HG02798 (cell line): ENCODE results near the gene AMOTL1.
"Not testable (repeated sequence)": the region's sequence is repeated elsewhere in the genome, so short reads cannot be mapped to it uniquely, and the experiment has no call there.

Experiments used
- ATAC-seq: cut with Tn5 transposase; IDR thresholded peaks from one replicate; pipeline ENCODE4 v1.9.1; 2021; ENCODE audit warnings: mild to moderate bottlenecking; ENCODE audit not compliant: unreplicated experiment, poor library complexity

Gene AMOTL1

GRCh38 chr11:94812724-94813720, 44.9 kb downstream of the AMOTL1 start:
- not testable (repeated sequence) for ATAC-seq

- no peak for ATAC-seq
Observed at GRCh38 chr11:94814272-94814976, 46.3 kb downstream of the AMOTL1 start.

DNA sequence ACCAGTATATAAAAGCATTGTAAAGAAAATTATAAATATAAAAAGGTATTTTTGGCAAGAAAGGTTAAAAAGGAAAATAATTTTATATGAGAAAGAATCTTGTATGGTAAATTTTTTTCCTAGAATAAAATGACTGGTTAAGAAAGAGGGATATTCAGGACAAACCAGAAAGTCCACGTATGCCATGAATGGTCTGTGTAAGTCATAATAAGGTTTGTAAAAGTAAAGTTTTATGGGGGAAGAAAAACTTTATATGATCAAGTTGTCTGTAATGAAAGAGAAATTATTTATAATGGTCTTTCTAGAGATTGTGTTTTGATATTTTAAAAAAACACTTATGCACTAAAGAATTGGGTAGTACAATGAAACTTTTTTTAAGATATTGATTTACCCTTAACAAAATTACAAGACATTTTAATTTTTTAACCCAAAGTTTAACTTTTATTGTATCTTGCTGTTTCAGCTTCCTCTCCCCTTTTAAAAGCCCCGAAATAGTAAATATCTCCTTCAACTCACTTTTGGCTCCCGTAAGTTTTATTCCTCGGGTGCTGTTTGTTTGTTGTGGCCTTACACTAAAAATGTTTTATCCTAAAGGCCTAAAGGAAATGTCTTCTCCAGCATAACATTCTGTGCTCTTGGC, 47.7 kb downstream of the AMOTL1 start:
- ATAC-seq: no peak

DNA sequence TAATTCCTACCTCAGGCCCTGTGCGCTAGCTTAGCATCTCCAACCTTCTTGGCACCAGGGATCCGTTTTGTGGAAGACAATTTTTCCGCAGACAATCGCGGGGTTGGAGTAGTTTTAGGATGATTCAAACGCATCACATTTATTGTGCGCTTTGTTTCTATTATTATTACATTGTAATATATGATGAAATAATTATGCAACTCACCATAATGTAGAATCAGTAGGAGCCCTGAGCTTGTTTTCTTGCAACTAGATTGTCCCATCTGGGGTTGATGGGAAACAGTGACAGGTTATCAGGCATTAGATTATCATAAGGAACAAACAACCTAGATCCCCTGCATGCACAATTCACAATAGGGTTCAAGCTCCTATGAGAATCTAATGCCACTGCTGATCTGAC, 52.3 kb downstream of the AMOTL1 start:
- no peak for ATAC-seq

- ATAC-seq: no peak
Observed at GRCh38 chr11:94821439-94821838, 53.3 kb downstream of the AMOTL1 start.

DNA sequence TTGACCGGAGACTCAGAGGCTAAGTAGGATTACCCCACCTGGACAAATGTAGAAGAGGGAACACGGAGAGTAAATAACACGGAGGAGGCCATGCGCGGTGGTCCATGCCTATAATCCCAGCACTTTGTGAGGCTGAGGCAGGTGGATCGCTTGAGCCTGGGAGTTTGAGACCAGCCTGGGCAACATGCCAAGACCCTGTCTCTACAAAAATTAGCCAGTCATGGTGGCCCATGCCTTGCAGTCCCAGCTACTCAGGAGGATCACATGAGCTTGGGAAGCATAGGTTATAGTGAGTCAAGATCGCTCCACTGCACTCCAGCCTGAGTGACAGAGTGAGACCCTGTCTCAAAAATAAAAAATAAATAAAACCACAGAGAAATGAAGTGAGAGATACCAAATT, 53.9 kb downstream of the AMOTL1 start:
- no peak for ATAC-seq

DNA sequence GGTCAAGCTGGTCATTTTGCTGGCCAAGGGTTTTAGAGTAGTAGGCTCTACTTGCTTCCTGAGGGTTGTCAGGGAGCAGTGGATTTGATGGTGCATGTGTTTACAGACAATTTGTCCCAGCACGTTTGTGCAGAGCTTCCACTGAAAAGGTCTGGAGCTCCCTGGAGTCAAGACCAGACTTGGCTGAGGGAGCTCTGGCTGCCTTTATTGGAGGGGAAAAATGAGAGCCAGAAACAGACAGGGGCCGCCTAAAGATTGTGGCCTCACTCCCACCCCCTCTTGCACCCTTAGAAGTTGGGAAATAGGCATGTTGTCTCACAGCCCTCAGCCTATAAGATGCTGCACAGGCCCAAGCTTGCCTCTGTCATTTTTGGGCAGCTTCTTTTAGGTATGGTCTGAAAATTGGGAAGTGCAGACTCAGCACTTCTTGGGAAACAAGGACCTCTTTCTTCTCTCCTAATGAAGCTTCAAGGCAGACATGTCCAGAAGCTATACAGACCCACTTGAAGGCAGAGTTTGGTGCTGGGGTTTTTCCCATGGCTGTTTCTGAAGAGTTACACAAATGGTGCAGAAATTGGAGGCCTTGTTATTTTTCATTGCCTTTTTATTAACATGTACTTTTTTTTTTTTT, 55.1 kb downstream of the AMOTL1 start:
- ATAC-seq: no peak

DNA sequence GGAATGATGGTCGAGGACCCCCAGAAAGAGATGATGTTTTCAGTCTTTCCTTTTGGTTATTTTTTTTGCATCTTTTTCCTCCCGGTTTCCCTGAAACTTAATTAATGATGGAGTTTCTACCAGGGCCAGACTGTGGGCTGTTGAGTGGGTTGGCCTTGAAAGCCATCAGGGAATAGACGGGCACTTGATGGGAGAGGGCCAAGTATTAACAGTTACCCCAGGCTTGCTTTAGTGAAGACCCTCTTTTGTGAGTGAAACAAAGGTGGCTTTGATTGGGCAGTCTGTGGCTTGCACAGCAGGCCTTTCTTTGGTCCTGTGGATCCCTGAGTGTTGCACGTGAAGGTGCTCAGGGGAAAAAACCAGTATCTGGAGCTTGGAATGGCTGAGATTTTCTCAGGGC, 56.9 kb downstream of the AMOTL1 start:
- no peak for ATAC-seq

DNA sequence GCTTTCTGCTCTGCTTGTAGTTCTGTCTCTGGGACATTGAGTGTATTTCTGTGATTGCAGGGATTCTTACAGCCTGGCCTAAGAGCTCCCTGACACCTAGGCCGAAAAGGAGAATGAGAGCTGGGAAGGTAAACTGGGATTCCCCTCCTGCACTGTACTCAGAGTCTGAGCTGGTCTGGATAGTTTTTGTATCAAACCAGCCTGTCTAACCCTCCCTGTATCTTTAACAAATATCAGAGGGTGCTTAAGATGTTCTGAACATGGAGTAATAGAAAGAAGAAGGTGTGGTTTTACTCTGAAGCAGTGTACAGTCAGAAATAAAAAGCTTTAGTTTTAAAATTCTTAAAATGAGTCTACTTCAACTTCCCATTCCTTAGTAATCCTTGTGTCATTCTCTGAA, 57.3 kb downstream of the AMOTL1 start:
- no peak for ATAC-seq

- no peak for ATAC-seq
Observed at GRCh38 chr11:94826415-94826814, 58.3 kb downstream of the AMOTL1 start.

DNA sequence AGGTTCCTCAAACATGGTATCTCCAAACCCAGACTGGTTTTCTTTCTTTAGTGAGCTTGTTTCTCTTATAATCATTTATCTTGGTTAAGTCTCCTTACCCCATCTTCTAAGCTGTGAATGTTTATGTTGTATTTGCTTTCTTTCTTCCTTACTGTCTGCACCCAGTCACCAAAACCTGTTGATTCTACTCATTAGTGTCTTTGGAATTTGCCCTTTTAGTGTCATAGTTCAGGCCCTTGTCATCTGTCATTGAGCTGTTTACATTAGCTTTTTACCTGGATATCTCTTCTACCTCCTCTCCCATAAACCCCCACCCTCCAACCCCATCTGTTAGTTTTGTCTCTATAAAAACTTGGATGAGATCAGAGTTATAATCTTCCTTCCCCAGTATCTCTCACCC, 59.9 kb downstream of the AMOTL1 start:
- ATAC-seq: no peak

GRCh38 chr11:94830722-94831510, 62.8 kb downstream of the AMOTL1 start:
- no peak for ATAC-seq

GRCh38 chr11:94831529-94831928, 63.4 kb downstream of the AMOTL1 start:
- no peak for ATAC-seq

DNA sequence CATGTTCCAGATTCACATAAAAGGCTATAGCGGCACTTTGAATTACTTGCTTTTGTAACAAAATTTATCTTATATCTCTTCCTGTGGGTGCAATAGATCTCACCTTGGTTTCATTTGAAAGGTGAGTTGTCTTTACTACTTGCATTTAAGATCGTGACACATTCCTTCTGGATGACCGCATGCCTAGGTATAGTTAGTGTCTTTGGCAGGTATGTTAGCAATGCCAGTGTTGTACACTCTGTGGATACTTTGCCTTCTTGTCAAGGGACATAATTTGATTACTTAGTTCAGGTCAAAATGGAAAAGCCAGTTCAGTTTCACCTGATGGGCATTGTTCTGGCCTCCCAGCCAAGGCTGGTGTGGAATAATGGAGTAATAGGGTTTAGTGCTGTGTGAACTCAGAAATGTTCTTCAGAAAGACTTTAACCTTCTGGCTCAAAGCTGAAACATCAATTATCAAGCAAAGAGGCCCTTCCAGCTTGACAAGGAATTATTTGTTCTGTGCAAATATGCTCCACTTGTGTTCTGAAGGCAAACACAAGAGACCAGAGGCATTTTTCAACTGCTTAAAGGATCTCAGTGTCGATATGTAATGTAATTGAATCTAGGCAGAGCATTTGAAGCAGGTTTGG, 64.6 kb downstream of the AMOTL1 start:
- no peak for ATAC-seq

DNA sequence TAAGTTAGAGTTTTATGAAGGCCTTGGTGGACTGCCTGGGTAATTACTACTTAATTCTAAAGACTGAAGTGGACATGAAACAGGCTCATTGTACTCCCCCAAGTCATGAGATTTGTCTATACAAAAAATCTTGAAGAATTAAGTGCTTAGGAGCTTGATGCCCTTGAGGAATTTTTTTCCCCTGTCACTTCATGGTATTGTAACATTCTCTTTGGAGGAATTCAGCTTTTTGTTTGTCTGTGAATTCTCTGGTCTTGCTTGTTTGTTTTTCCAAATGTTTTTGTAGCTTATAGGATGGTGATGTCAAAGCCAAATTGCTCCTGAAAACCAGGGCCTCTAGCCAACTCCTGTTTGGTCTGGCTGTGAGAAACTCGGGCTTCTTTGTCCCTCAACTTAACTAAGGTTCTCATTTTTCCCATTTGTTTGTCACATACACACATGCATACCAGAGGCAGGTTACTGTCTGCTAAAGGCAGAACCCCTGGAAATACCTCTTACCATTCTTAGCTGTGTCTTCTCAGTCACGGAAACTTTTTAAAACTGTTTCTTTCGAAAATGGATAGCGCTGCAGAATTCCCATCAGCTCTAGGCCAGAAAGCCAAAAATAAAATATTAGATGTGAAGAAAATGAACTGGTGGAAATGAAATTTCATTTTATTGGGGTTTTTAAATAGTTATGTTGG, 66.9 kb downstream of the AMOTL1 start:
- ATAC-seq: no peak

GRCh38 chr11:94835594-94835927, 67.4 kb downstream of the AMOTL1 start:
- ATAC-seq: no peak

DNA sequence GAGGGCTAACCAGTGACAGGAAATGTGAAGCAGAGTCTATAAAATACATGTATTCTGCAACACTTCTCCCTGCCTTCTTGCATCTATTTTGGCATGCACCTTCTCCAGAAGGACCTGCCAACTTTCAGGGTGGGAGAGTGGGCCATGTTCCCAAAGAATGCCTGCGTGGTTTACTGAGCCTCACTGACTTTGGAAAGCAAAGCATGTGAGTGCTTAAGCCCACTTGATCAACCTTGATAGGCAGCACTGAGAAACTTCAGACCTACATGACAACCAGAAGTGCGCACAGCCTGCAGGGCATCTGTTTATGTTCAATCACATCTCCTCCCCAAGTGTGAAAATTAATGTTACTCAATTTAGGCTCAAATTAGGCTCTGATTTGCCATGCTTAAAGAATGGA, 69.2 kb downstream of the AMOTL1 start:
- no peak for ATAC-seq

DNA sequence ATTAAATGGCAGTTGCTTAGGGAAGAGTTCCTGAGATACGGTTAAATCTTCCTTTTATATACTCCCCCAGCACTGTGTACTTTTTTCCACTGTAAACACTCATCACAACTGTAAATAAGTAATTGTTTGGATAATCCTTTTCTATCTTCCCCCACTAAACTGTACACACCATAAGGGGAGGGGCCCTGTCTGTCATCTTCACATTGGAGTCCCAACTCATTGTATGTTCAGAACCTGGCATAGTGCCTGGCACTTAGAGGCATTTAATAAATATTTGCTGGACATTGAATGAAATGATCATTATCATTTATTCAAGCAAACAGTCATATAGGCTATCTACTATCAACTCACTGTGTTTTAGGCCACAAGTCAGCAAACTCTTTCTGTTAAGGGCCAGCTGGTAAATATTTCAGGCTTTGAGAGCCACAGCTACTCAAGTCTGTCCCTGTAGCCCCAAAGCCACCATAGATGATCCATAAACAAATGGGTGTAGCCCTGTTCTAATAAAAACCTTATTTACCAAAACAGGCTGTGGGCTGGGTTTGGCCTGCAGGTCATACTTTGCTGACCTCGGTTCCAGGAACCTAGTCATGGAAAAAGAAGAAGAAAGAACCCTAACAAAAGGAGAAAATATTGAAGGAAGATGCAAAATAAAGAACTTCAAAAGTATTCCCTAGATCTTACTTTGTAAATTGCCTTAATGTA, 70.0 kb downstream of the AMOTL1 start:
- no peak for ATAC-seq
